Loucy (cell line): ENCODE results near the gene SERTM2.

Source experiments
- H2AFZ ChIP-seq: fragments of 200-600 bp; sonication (generic); 2 replicates; pipeline ENCODE4 v1.6.0; 2016; ENCODE audit warnings: antibody characterized with exemption, mild to moderate bottlenecking, low read length, moderate library complexity
- H3F3A ChIP-seq: fragments of 200-600 bp; 2 replicates; pipeline ENCODE4 v1.6.0; 2016; ENCODE audit warnings: antibody characterized with exemption, low read depth, mild to moderate bottlenecking
- H3K27me3 ChIP-seq: fragments of 200-600 bp; sonication (generic); 2 replicates; pipeline ENCODE4 v1.6.1; 2014; ENCODE audit warnings: low read length, mild to moderate bottlenecking; ENCODE audit not compliant: insufficient read depth, poor library complexity, severe bottlenecking
- H3K36me3 ChIP-seq: fragments of 200-600 bp; sonication (generic); 2 replicates; pipeline ENCODE4 v1.6.1; 2016; ENCODE audit warnings: low read length; ENCODE audit not compliant: insufficient read depth
- H3K4me1 ChIP-seq: fragments of 200-600 bp; sonication (generic); 2 replicates; pipeline ENCODE4 v1.5.1; 2014; ENCODE audit warnings: low read length, mild to moderate bottlenecking; ENCODE audit not compliant: insufficient read depth, poor library complexity, severe bottlenecking
- H3K4me2 ChIP-seq: fragments of 200-600 bp; sonication (generic); 2 replicates; pipeline ENCODE4 v1.6.0; 2014; ENCODE audit warnings: antibody characterized with exemption, low read length, low read depth, mild to moderate bottlenecking; ENCODE audit not compliant: poor library complexity, severe bottlenecking
- H3K4me3 ChIP-seq: fragments of 200-600 bp; sonication (generic); 2 replicates; pipeline ENCODE4 v1.5.1; 2014; ENCODE audit warnings: low read length, mild to moderate bottlenecking, mixed read lengths; ENCODE audit not compliant: poor library complexity, severe bottlenecking
- H3K79me2 ChIP-seq: fragments of 200-600 bp; sonication (generic); 2 replicates; pipeline ENCODE4 v1.6.1; 2014; ENCODE audit warnings: low read length; ENCODE audit not compliant: insufficient read depth
- H3K9ac ChIP-seq: fragments of 200-600 bp; sonication (generic); 2 replicates; pipeline ENCODE4 v1.6.0; 2014; ENCODE audit warnings: mild to moderate bottlenecking, low read depth, low read length, moderate library complexity; ENCODE audit not compliant: poor library complexity, severe bottlenecking
- H3K9me2 ChIP-seq: fragments of 200-600 bp; sonication (generic); replicated peaks from 2 replicates; pipeline ENCODE4 v1.6.1; 2016; ENCODE audit warnings: low read depth, low read length, mixed read lengths
- H3K9me3 ChIP-seq: fragments of 200-600 bp; sonication (generic); 2 replicates; pipeline ENCODE4 v1.6.1; 2014; ENCODE audit warnings: mild to moderate bottlenecking, antibody characterized with exemption, low read length, low read depth; ENCODE audit not compliant: insufficient read depth
- H4K20me1 ChIP-seq: fragments of 200-600 bp; sonication (generic); 2 replicates; pipeline ENCODE4 v1.6.0; 2014; ENCODE audit warnings: antibody characterized with exemption, low read length, mild to moderate bottlenecking; ENCODE audit not compliant: insufficient read depth, poor library complexity, severe bottlenecking
- CTCF ChIP-seq: fragments of 200-600 bp; sonication (generic); conservative IDR thresholded peaks from 2 replicates; pipeline ENCODE4 v1.5.1; 2014; ENCODE audit warnings: mild to moderate bottlenecking, antibody characterized with exemption, low read length
- EZH2phosphoT487 ChIP-seq: fragments of 200-600 bp; IDR thresholded peaks from 2 replicates; pipeline ENCODE4 v1.6.1; 2018; ENCODE audit warnings: antibody characterized with exemption, mild to moderate bottlenecking, moderate library complexity, borderline replicate concordance

The SERTM2 gene

GRCh38 chrX:111555406-111555958 lies 44.0 kb downstream of the SERTM2 start:
- no peaks in the 10 kb centered on the region for H3K4me1 ChIP-seq
- H3K36me3 ChIP-seq: no peaks in the 10 kb centered on the region
- no peaks in the 10 kb centered on the region for H3K9me2 ChIP-seq
- no peak overlapping the region for H2AFZ ChIP-seq
- no peaks in the 10 kb centered on the region for H4K20me1 ChIP-seq
- H3K27me3 ChIP-seq: no peaks in the 10 kb centered on the region
- no peak overlapping the region for H3K4me3 ChIP-seq
- H3K4me2 ChIP-seq: no peak overlapping the region
- H3K79me2 ChIP-seq: no peaks in the 10 kb centered on the region
- H3F3A ChIP-seq: no peaks in the 10 kb centered on the region
- TF ChIP-seq EZH2phosphoT487 (no peak), CTCF (no peak)
- H3K9me3 ChIP-seq: no peaks in the 10 kb centered on the region
- H3K9ac ChIP-seq: no peak overlapping the region

DNA sequence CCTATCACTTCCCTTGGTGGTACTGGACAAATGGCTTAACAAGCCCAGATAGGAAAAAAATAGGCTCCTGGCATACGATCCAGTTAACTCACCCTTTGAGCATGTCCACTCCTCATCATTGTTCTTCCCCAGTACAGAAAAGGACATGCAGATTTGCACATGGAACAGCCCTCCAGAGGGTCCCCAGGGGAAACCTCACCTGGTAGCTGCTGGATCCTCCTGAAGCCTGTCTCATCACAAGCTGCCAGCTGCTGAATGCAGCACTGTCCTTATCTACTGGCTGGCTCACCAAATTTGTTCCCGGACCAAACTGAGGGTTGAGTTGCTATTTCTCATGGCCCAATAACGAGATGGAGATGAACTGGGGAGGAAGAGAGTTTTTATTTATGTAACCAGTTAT lies 49.4 kb downstream of the SERTM2 start:
- Histone ChIP-seq H3K9me3 (no peaks in the 10 kb centered on the region), H3K9me2 (no peaks in the 10 kb centered on the region), H3K79me2 (no peaks in the 10 kb centered on the region), H4K20me1 (no peaks in the 10 kb centered on the region), H3F3A (no peaks in the 10 kb centered on the region), H3K4me1 (no peaks in the 10 kb centered on the region), H3K27me3 (no peaks in the 10 kb centered on the region), H3K4me2 (no peak overlapping the region), H3K4me3 (no peak overlapping the region), H3K36me3 (no peaks in the 10 kb centered on the region), H3K9ac (no peak overlapping the region), H2AFZ (no peak overlapping the region)
- TF ChIP-seq EZH2phosphoT487 (no peak), CTCF (no peak)

- Histone ChIP-seq H3K9me2 (no peaks in the 10 kb centered on the region), H3K4me2 (no peak overlapping the region), H3K4me3 (no peak overlapping the region), H3K9me3 (no peaks in the 10 kb centered on the region), H3F3A (no peaks in the 10 kb centered on the region), H3K79me2 (no peaks in the 10 kb centered on the region), H3K4me1 (no peaks in the 10 kb centered on the region), H3K36me3 (no peaks in the 10 kb centered on the region), H4K20me1 (no peaks in the 10 kb centered on the region), H2AFZ (no peak overlapping the region), H3K27me3 (no peaks in the 10 kb centered on the region), H3K9ac (no peak overlapping the region)
- TF ChIP-seq EZH2phosphoT487: no peak
- TF ChIP-seq CTCF: no peak
Observed at GRCh38 chrX:111561851-111562250, 50.4 kb downstream of the SERTM2 start.
